Muscle of leg (tissue), 11 donors: ENCODE results near the gene ZNF549. TPM values are rescaled to one million over a fixed set of nuclear protein-coding genes. Genes with fewer than 3 reads are reported as not detected.
A peak's percentile ranks its signal among the peaks of the same experiment; 100 is the strongest.

Experiments used
- DNase-seq: peaks from one replicate; pipeline ENCODE4 v3.0.0; 2013
- H3K27ac ChIP-seq: one replicate; pipeline ENCODE4 v1.5.1; 2013; ENCODE audit warnings: mild to moderate bottlenecking, low read length, control low read depth
- H3K27me3 ChIP-seq: one replicate; pipeline ENCODE4 v1.6.1; 2013; ENCODE audit warnings: low read length; ENCODE audit not compliant: control insufficient read depth, insufficient read depth
- H3K36me3 ChIP-seq: one replicate; pipeline ENCODE4 v1.6.1; 2013; ENCODE audit warnings: low read length; ENCODE audit not compliant: control insufficient read depth, insufficient read depth
- H3K4me1 ChIP-seq: one replicate; pipeline ENCODE4 v1.6.1; 2013; ENCODE audit warnings: low read length; ENCODE audit not compliant: control insufficient read depth, insufficient read depth
- H3K4me3 ChIP-seq: one replicate; pipeline ENCODE4 v1.5.1; 2013; ENCODE audit warnings: low read length, control low read depth
- H3K9me3 ChIP-seq: replicated peaks from 2 replicates; pipeline ENCODE4 v1.6.1; 2013; ENCODE audit warnings: low read depth, low read length; ENCODE audit not compliant: control insufficient read depth
- WGBS: methylation state at CpG from one replicate; pipeline ENCODE4 v1.1.5; 2013; ENCODE audit warnings: missing lambda C conversion rate; ENCODE audit not compliant: insufficient coverage; 5-methylcytosine and 5-hydroxymethylcytosine counted together
- polyA plus RNA-seq, 8 donors: library from polyadenylated mRNA; unstranded; fragments of 120-200 nt; gene quantifications; one replicate each; pipeline versions ENCODE4 v1.2.1 to v1.2.3, GENCODE V29; 2013; ENCODE audit warnings: inconsistent platforms in 1 of 8, low replicate concordance in 1 of 8; ENCODE audit not compliant: insufficient read length in 8 of 8, insufficient read depth in 1 of 8
- total RNA-seq: library from RNA; stranded (reverse); fragments of 120-200 nt; gene quantifications from one replicate; pipeline ENCODE4 v1.2.4, GENCODE V29; 2013

ZNF549 gene
- total and polyA plus RNA-seq, 9 donors, result 5.6 to 8.6 (median 6.6) TPM

DNA sequence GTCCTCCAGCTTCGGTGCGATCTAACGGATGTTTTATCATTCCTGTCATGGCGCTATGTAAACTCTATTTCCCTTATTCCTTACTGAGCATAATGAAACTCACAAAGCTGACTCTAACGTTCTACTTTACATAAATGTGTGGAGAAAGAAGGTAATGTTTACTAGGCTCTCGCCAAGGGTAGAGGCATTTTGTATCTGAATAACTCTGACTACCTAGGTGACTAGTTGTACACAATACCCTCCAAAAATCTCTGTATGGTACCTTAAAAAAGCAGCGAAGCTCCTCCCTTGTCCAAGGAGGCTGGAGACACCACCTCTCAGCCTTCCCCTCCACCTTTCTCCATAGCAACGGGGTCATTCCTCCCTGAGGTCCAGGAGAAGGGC lies 72.2 kb downstream of the ZNF549 start:
- no peak overlapping the region for H3K27ac ChIP-seq

DNA sequence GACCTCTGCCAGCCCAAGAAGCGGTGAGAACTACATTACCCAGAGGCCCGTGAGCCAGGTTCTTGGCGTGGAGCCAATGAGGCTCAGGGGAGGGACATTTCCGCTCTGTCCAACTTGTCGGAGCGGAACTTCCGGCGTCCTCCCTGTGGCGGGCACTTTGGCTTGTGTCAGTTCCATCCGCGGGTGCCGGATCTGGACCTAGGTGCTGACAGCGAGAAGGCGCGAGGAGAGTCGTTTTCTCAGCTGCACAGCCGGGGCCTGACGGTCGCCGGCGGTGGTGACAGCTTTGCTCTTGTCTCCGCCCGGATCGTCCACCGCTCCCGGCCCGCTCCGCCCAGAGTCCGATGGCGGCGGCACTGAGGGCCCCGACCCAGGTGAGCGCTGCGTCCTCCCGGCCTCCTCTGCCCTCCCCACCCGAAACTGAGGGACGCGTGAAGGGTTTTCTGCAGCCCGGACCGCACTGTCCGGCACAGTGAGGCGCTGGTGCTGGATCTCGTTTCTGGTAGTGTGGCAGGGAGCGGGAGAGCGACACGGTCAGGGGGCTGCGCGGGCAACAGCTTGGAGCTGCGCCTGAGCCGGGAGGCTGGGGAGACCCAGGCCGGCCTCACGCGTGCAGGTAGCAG lies 72.7 kb downstream of the ZNF549 start, which contains the start of gene ZNF530:
Gene ZNF530, plus strand, starts transcription at position 125 of the 623 bp plus-strand sequence. CDS start 4,461 bp downstream, outside the sequence.
- Histone ChIP-seq H3K27ac (no peak within 1 kb of the TSS), H3K4me1 (peaks cover 10% of the 10 kb centered on the region), H3K4me3 (peak within 1 kb of the TSS; percentile 92), H3K27me3 (no peaks in the 10 kb centered on the region), H3K9me3 (peaks cover 9% of the 10 kb centered on the region), H3K36me3 (peaks cover 11% of the 10 kb centered on the region)
- DNase-seq, result peak; percentile 97
- under 1% methylated on average over 52 of the region's 53 CpGs for WGBS

More for the DNA sequence above, 72.2 kb downstream of the ZNF549 start:
- H3K27me3 ChIP-seq, result no peaks in the 10 kb centered on the region
- 0% methylated on average over 2 of the region's 8 CpGs for WGBS
- peaks cover 10% of the 10 kb centered on the region for H3K9me3 ChIP-seq
- peak overlapping the region; percentile 92 for H3K4me3 ChIP-seq
- H3K4me1 ChIP-seq, result peaks cover 10% of the 10 kb centered on the region
- H3K36me3 ChIP-seq, result peaks cover 6% of the 10 kb centered on the region
- no peak for DNase-seq

DNA sequence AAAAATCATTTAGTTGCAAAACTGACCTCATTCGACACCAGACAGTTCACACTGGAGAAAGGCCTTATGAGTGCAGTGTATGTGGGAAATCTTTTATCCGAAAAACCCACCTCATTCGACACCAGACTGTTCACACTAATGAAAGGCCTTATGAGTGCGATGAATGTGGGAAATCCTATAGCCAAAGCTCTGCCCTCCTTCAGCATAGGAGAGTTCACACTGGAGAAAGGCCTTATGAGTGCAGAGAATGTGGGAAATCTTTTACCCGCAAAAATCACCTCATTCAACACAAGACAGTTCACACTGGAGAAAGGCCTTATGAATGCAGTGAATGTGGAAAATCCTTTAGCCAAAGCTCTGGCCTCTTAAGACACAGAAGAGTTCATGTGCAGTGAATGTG lies 79.8 kb downstream of the ZNF549 start:
- no peaks in the 10 kb centered on the region for H3K27me3 ChIP-seq
- H3K4me1 ChIP-seq, result no peaks in the 10 kb centered on the region
- no CpG with 5 or more reads among the region's 5 CpGs for WGBS
- peaks cover 49% of the 10 kb centered on the region for H3K9me3 ChIP-seq
- no peak overlapping the region for H3K4me3 ChIP-seq
- no peak overlapping the region for H3K27ac ChIP-seq
- H3K36me3 ChIP-seq, result peaks cover 41% of the 10 kb centered on the region
- no peak for DNase-seq

Other genes starting within 250 kb of the ZNF549 start
- gene ZNF460, start 246.9 kb upstream of the ZNF549 start, total RNA-seq, result 56.8 TPM
- gene ZNF460, start 246.9 kb upstream of the ZNF549 start, polyA plus RNA-seq, result 1 to 10 TPM; 1.2 to 4.2 (median 2.9) TPM
- gene ZNF543, start 206.9 kb upstream of the ZNF549 start, total RNA-seq, result 13.8 TPM
- 1 to 10 TPM; 4.4 to 7.3 (median 5.5) TPM for gene ZNF543, start 206.9 kb upstream of the ZNF549 start, polyA plus RNA-seq
- 11.4 TPM for gene ZNF304, start 176.1 kb upstream of the ZNF549 start, total RNA-seq
- gene ZNF304, start 176.1 kb upstream of the ZNF549 start, polyA plus RNA-seq, result 10 to 100 TPM in 1 of 8 donors, 1 to 10 TPM in 7; 8.3 to 10.6 (median 9.0) TPM
- gene TRAPPC2B, start 163.8 kb upstream of the ZNF549 start, total RNA-seq, result 20.7 TPM
- 10 to 100 TPM; 11.8 to 16.6 (median 13.6) TPM for gene TRAPPC2B, start 163.8 kb upstream of the ZNF549 start, polyA plus RNA-seq
- 4.7 TPM for gene ZNF547, start 163.8 kb upstream of the ZNF549 start, total RNA-seq
- gene ZNF547, start 163.8 kb upstream of the ZNF549 start, polyA plus RNA-seq, result 1 to 10 TPM; 2.4 to 4.7 (median 3.4) TPM
- gene ZNF548, start 137.5 kb upstream of the ZNF549 start, total RNA-seq, result 19.6 TPM
- 10 to 100 TPM; 11.8 to 18.6 (median 14.3) TPM for gene ZNF548, start 137.5 kb upstream of the ZNF549 start, polyA plus RNA-seq
- 12.5 TPM for gene ZNF17, start 116.2 kb upstream of the ZNF549 start, total RNA-seq
- 1 to 10 TPM; 5.6 to 8.5 (median 6.6) TPM for gene ZNF17, start 116.2 kb upstream of the ZNF549 start, polyA plus RNA-seq
- 11.3 TPM for gene ZNF749, start 92.0 kb upstream of the ZNF549 start, total RNA-seq
- gene ZNF749, start 92.0 kb upstream of the ZNF549 start, polyA plus RNA-seq, result 1 to 10 TPM; 3.8 to 8.0 (median 6.0) TPM
- 1.5 TPM for gene VN1R1, start 70.2 kb upstream of the ZNF549 start, total RNA-seq
- 1 to 10 TPM in 7 of 8 donors, under 1 TPM in 1; 0.97 to 2.4 (median 1.2) TPM for gene VN1R1, start 70.2 kb upstream of the ZNF549 start, polyA plus RNA-seq
- 21.7 TPM for gene ZNF772, start 49.8 kb upstream of the ZNF549 start, total RNA-seq
- gene ZNF772, start 49.8 kb upstream of the ZNF549 start, polyA plus RNA-seq, result 10 to 100 TPM in 1 of 8 donors, 1 to 10 TPM in 7; 5.7 to 10.1 (median 8.4) TPM
- gene ZNF419, start 39.6 kb upstream of the ZNF549 start, total RNA-seq, result 11.3 TPM
- gene ZNF419, start 39.6 kb upstream of the ZNF549 start, polyA plus RNA-seq, result 10 to 100 TPM in 2 of 8 donors, 1 to 10 TPM in 6; 7.8 to 10.9 (median 9.2) TPM
- gene ZNF773, start 27.4 kb upstream of the ZNF549 start, total RNA-seq, result 11.8 TPM
- 1 to 10 TPM; 5.5 to 8.7 (median 7.0) TPM for gene ZNF773, start 27.4 kb upstream of the ZNF549 start, polyA plus RNA-seq
- 11.6 TPM for gene ZNF550, start 32.5 kb downstream of the ZNF549 start, total RNA-seq
- 10 to 100 TPM in 6 of 8 donors, 1 to 10 TPM in 2; 8.2 to 13.9 (median 10.7) TPM for gene ZNF550, start 32.5 kb downstream of the ZNF549 start, polyA plus RNA-seq
- 6.4 TPM for gene ZNF416, start 51.6 kb downstream of the ZNF549 start, total RNA-seq
- 1 to 10 TPM; 3.8 to 6.1 (median 4.9) TPM for gene ZNF416, start 51.6 kb downstream of the ZNF549 start, polyA plus RNA-seq
- 9.2 TPM for gene ZIK1, start 56.8 kb downstream of the ZNF549 start, total RNA-seq
- gene ZIK1, start 56.8 kb downstream of the ZNF549 start, polyA plus RNA-seq, result 1 to 10 TPM; 4.7 to 7.2 (median 5.8) TPM
- 3.9 TPM for gene ZNF530, start 72.5 kb downstream of the ZNF549 start, total RNA-seq
- 1 to 10 TPM; 2.7 to 4.6 (median 3.4) TPM for gene ZNF530, start 72.5 kb downstream of the ZNF549 start, polyA plus RNA-seq
- 17.2 TPM for gene ZNF134, start 86.9 kb downstream of the ZNF549 start, total RNA-seq
- 10 to 100 TPM in 7 of 8 donors, 1 to 10 TPM in 1; 10.0 to 14.3 (median 13.2) TPM for gene ZNF134, start 86.9 kb downstream of the ZNF549 start, polyA plus RNA-seq
- gene ZNF211, start 105.8 kb downstream of the ZNF549 start, total RNA-seq, result 15.4 TPM
- 10 to 100 TPM; 11.4 to 20.7 (median 13.1) TPM for gene ZNF211, start 105.8 kb downstream of the ZNF549 start, polyA plus RNA-seq
- gene ZSCAN4, start 141.6 kb downstream of the ZNF549 start, total RNA-seq, result not detected
- gene ZSCAN4, start 141.6 kb downstream of the ZNF549 start, polyA plus RNA-seq, result not detected
- gene ZNF551, start 154.6 kb downstream of the ZNF549 start, total RNA-seq, result 9.0 TPM
- gene ZNF551, start 154.6 kb downstream of the ZNF549 start, polyA plus RNA-seq, result 1 to 10 TPM; 4.7 to 8.0 (median 5.5) TPM
- gene ZNF154, start 181.8 kb downstream of the ZNF549 start, total RNA-seq, result 7.6 TPM
- gene ZNF154, start 181.8 kb downstream of the ZNF549 start, polyA plus RNA-seq, result 10 to 100 TPM in 4 of 8 donors, 1 to 10 TPM in 4; 8.7 to 14.2 (median 10.0) TPM
- gene ZNF671, start 200.3 kb downstream of the ZNF549 start, total RNA-seq, result 9.4 TPM
- 10 to 100 TPM in 1 of 8 donors, 1 to 10 TPM in 7; 5.9 to 11.2 (median 7.1) TPM for gene ZNF671, start 200.3 kb downstream of the ZNF549 start, polyA plus RNA-seq
- 18.5 TPM for gene ZNF776, start 219.5 kb downstream of the ZNF549 start, total RNA-seq
- gene ZNF776, start 219.5 kb downstream of the ZNF549 start, polyA plus RNA-seq, result 10 to 100 TPM; 12.3 to 15.6 (median 13.2) TPM
- gene ZNF586, start 242.3 kb downstream of the ZNF549 start, total RNA-seq, result 20.7 TPM
- 10 to 100 TPM in 7 of 8 donors, 1 to 10 TPM in 1; 9.2 to 13.4 (median 11.0) TPM for gene ZNF586, start 242.3 kb downstream of the ZNF549 start, polyA plus RNA-seq